HepG2 (cell line): Measurements from ENCODE around the gene DTYMK. TPM values are rescaled to one million over a fixed set of nuclear protein-coding genes. Genes with fewer than 3 reads are reported as not detected.

Experiments used
- CAMTA2 ChIP-seq: sonication (generic); formaldehyde crosslinking; IDR thresholded peaks from 2 replicates; pipeline ENCODE4 v1.4.0; 2020; ENCODE audit warnings: mild to moderate bottlenecking, missing genetic modification reagents, borderline replicate concordance
- ELF3 ChIP-seq: IDR thresholded peaks from 2 replicates; pipeline ENCODE4 v1.6.1; 2016; ENCODE audit warnings: missing genetic modification reagents, missing compliant biosample characterization
- ELK4 ChIP-seq: sonication (generic); formaldehyde crosslinking; IDR thresholded peaks from 2 replicates; pipeline ENCODE4 v1.9.0; 2021; ENCODE audit warnings: missing genetic modification reagents, borderline replicate concordance
- FIP1L1 ChIP-seq: fragments of 200-400 bp; formaldehyde crosslinking; IDR thresholded peaks from 2 replicates; pipeline ENCODE4 v1.6.1; 2018; ENCODE audit warnings: low read depth, mild to moderate bottlenecking, low read length, moderate library complexity, borderline replicate concordance; ENCODE audit not compliant: insufficient read depth
- IKZF5 ChIP-seq: IDR thresholded peaks from 2 replicates; pipeline ENCODE4 v1.6.1; 2018; ENCODE audit warnings: missing genetic modification reagents, mild to moderate bottlenecking, missing compliant biosample characterization
- MLXIP ChIP-seq: sonication (generic); formaldehyde crosslinking; IDR thresholded peaks from 2 replicates; pipeline ENCODE4 v1.9.0; 2021; ENCODE audit warnings: missing genetic modification reagents, borderline replicate concordance
- MYC ChIP-seq: sonication (generic); formaldehyde crosslinking; IDR thresholded peaks from 2 replicates; pipeline ENCODE4 v1.9.0; 2021; ENCODE audit warnings: missing genetic modification reagents, borderline replicate concordance
- NFIC ChIP-seq: IDR thresholded peaks from 2 replicates; pipeline ENCODE4 v1.6.1; 2012; ENCODE audit warnings: mild to moderate bottlenecking, low read length, inconsistent platforms
- SOX6 ChIP-seq, 2 experiments: fragments of 450-650 bp in 1 of 2; sonication (generic) in 1 of 2; formaldehyde crosslinking in 1 of 2; IDR thresholded peaks; 2 replicates each; pipeline versions ENCODE4 v1.4.0 to v1.6.1; 2017 to 2020; ENCODE audit warnings: antibody characterized with exemption in 1 of 2, mild to moderate bottlenecking in 1 of 2, missing genetic modification reagents in 1 of 2
- SSRP1 ChIP-seq: IDR thresholded peaks from 2 replicates; pipeline ENCODE4 v1.6.1; 2016; ENCODE audit warnings: control low read depth
- ZMAT3 ChIP-seq: sonication (generic); formaldehyde crosslinking; conservative IDR thresholded peaks from 2 replicates; pipeline ENCODE4 v1.7.0; 2021; ENCODE audit warnings: missing genetic modification reagents
- ZNF570 ChIP-seq: sonication (generic); formaldehyde crosslinking; IDR thresholded peaks from 2 replicates; pipeline ENCODE4 v1.4.0; 2020; ENCODE audit warnings: mild to moderate bottlenecking, missing genetic modification reagents, borderline replicate concordance
- ZNF740 ChIP-seq: sonication (generic); formaldehyde crosslinking; IDR thresholded peaks from 2 replicates; pipeline ENCODE4 v1.4.0; 2020; ENCODE audit warnings: missing genetic modification reagents
- ZNF761 ChIP-seq: sonication (generic); formaldehyde crosslinking; conservative IDR thresholded peaks from 2 replicates; pipeline ENCODE4 v1.4.0; 2020; ENCODE audit warnings: mild to moderate bottlenecking, missing genetic modification reagents
- ZNF879 ChIP-seq: sonication (generic); formaldehyde crosslinking; IDR thresholded peaks from 2 replicates; pipeline ENCODE4 v1.8.1; 2023; ENCODE audit warnings: missing genetic modification reagents
- polyA plus RNA-seq, 8 experiments: library from polyadenylated mRNA; depleted of rRNA in 3 of 8; stranded (reverse) in 7 of 8; unstranded in 1 of 8; fragments of >200 nt; fragmentation: Illumina TruSeq in 4 of 8; extraction: Trizol in 4 of 8; gene quantifications; 2 replicates each; pipeline versions ENCODE4 v1.2.1 to v1.2.3, GENCODE V29; 2011 to 2016; ENCODE audit warnings: low read depth in 4 of 8, missing spikeins in 1 of 8, mixed read lengths in 1 of 8; ENCODE audit not compliant: insufficient read depth in 1 of 8
- total RNA-seq, 5 experiments: library from RNA; depleted of rRNA; stranded (reverse); fragments of >200 nt; fragmentation: Illumina TruSeq; extraction: Trizol; gene quantifications; 2 replicates each; pipeline ENCODE4 v1.2.3, GENCODE V29; 2016; ENCODE audit warnings: low read depth in 1 of 5
- TF ChIP-seq, protein P1 (sequence below): sonication (generic); formaldehyde crosslinking; IDR thresholded peaks from 2 replicates; pipeline ENCODE4 v1.8.0; 2022; ENCODE audit warnings: missing genetic modification reagents, low read depth, mild to moderate bottlenecking, borderline replicate concordance
- TF ChIP-seq, protein P2 (sequence below): sonication (generic); formaldehyde crosslinking; IDR thresholded peaks from 2 replicates; pipeline ENCODE4 v1.5.1; 2020; ENCODE audit warnings: missing genetic modification reagents, mild to moderate bottlenecking, borderline replicate concordance
- TF ChIP-seq, protein P3 (sequence below), 2 experiments: sonication (generic) in 1 of 2; formaldehyde crosslinking in 1 of 2; IDR thresholded peaks; 2 replicates each; pipeline versions ENCODE4 v1.5.1 to v1.6.1; 2011 to 2020; ENCODE audit warnings: borderline replicate concordance in 1 of 2, low read depth in 1 of 2, low read length in 1 of 2, mild to moderate bottlenecking in 1 of 2, missing genetic modification reagents in 1 of 2, moderate library complexity in 1 of 2

Gene DTYMK
- total and polyA plus RNA-seq, 2 of the 13 experiments (the other 11 are each of a cell fraction or from before 2014, with no cell fraction given), result 57.5 to 134 TPM

GRCh38 chr2:241637018-241637794 lies 49.4 kb downstream of the DTYMK start, which contains the start of the genes ATG4B and THAP4 (continued):
- TF ChIP-seq MYC (CRISPR knock-in tag) (peak; percentile 88), ZNF570 (no peak), CAMTA2 (CRISPR knock-in tag) (0 out of 2 replicates have a peak, but pooled peaks have one; percentile 61), ZNF740 (peak; percentile 65; the same call in 1 of the 2 replicates), ZNF761 (CRISPR knock-in tag) (peak; percentile 88), SSRP1 (CRISPR knock-in tag) (no peak), ELK4 (no peak), SOX6 (IDR thresholded peaks at IDR 0.05) (no peak), SOX6 (CRISPR knock-in tag; IDR thresholded peaks at IDR 0.05) (peak; percentile 46; the same call in 1 of the 2 replicates), ZNF879 (CRISPR knock-in tag) (0 out of 2 replicates have a peak, but pooled peaks have one; percentile 91), ELF3 (CRISPR knock-in tag) (peak; percentile 84), NFIC (no peak), IKZF5 (peak; percentile 64), ZMAT3 (CRISPR knock-in tag) (peak; percentile 97), FIP1L1 (no peak), MLXIP (peak; percentile 39; the same call in 1 of the 2 replicates)
- TF ChIP-seq, protein P1, sequence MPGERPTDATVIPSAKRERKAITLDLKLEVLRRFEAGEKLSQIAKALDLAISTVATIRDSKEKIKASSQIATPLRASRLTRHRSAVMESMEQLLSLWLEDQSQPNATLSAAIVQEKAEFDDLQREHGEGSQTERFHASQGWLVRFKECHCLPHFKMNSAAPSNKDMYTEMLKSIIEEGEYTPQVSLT (CRISPR knock-in tag), result no peak; the same call in 1 of the 2 replicates
- TF ChIP-seq, protein P2, sequence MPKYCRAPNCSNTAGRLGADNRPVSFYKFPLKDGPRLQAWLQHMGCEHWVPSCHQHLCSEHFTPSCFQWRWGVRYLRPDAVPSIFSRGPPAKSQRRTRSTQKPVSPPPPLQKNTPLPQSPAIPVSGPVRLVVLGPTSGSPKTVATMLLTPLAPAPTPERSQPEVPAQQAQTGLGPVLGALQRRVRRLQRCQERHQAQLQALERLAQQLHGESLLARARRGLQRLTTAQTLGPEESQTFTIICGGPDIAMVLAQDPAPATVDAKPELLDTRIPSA, result no peak
- TF ChIP-seq, protein P3, sequence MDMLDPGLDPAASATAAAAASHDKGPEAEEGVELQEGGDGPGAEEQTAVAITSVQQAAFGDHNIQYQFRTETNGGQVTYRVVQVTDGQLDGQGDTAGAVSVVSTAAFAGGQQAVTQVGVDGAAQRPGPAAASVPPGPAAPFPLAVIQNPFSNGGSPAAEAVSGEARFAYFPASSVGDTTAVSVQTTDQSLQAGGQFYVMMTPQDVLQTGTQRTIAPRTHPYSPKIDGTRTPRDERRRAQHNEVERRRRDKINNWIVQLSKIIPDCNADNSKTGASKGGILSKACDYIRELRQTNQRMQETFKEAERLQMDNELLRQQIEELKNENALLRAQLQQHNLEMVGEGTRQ (IDR thresholded peaks at IDR 0.05; ENCODE audit: low read depth, low read length), result no peak
- TF ChIP-seq, protein P3 (CRISPR knock-in tag; IDR thresholded peaks at IDR 0.05; ENCODE audit: borderline replicate concordance), result no peak; the same call in 1 of the 2 replicates
